GM21390 (cell line): Measurements from ENCODE around the gene MYD88.
"Not testable (repeated sequence)": the region's sequence is repeated elsewhere in the genome, so short reads cannot be mapped to it uniquely, and the experiment has no call there.

Experiments
- ATAC-seq: cut with Tn5 transposase; IDR thresholded peaks from one replicate; pipeline ENCODE4 v1.9.1; 2021; ENCODE audit not compliant: unreplicated experiment

Gene MYD88

GRCh38 chr3:38124324-38125122 lies 13.9 kb upstream of the MYD88 start:
- ATAC-seq = no peak

- no peak for ATAC-seq
Measured at GRCh38 chr3:38125305-38126120, 12.9 kb upstream of the MYD88 start.

GRCh38 chr3:38126121-38126892 lies 12.2 kb upstream of the MYD88 start:
- ATAC-seq = no peak

GRCh38 chr3:38127611-38128302 lies 10.7 kb upstream of the MYD88 start:
- ATAC-seq = no peak

- ATAC-seq = no peak
Measured at GRCh38 chr3:38128303-38128655, 10.2 kb upstream of the MYD88 start.

DNA sequence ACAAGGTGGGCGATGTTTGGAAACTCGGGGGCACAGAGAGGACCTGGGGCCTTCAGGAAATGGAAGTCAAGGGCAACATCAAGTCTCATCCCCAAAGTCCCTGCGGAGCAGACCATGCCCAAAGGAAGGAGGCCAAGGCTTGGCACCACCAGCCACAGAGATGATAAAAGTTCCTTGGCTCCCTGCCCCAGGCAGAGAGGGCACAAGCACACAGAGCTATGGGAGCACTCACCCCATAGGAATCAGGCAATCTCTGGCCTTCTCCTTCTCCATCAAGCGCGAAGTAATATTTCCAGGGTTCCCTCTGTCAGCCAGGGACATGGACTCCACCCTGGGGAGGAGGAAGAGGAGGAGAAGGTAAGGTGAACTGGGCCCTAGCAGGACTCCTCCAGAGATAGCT lies 9.4 kb upstream of the MYD88 start:
- ATAC-seq = no peak

GRCh38 chr3:38130631-38131065 lies 7.8 kb upstream of the MYD88 start:
- ATAC-seq = no peak

GRCh38 chr3:38131621-38132369 lies 6.7 kb upstream of the MYD88 start:
- ATAC-seq = no peak

DNA sequence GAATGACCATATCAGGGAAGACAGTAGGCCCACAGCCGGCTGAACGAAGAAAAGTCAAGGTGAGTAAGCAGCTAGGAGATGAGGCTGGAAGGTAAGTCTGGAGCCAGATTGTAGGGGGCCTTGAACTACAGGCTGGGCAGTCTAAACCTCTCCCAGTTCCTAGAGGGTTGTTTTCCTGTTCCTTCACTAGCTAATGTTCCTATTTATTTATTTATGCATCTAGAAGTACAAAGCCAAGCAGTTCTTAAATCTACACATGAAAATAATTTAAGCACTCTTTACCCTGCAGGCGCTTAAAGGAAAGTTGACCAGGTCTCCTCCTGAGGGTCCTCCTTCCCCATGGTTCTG lies 5.3 kb upstream of the MYD88 start:
- no peak for ATAC-seq

DNA sequence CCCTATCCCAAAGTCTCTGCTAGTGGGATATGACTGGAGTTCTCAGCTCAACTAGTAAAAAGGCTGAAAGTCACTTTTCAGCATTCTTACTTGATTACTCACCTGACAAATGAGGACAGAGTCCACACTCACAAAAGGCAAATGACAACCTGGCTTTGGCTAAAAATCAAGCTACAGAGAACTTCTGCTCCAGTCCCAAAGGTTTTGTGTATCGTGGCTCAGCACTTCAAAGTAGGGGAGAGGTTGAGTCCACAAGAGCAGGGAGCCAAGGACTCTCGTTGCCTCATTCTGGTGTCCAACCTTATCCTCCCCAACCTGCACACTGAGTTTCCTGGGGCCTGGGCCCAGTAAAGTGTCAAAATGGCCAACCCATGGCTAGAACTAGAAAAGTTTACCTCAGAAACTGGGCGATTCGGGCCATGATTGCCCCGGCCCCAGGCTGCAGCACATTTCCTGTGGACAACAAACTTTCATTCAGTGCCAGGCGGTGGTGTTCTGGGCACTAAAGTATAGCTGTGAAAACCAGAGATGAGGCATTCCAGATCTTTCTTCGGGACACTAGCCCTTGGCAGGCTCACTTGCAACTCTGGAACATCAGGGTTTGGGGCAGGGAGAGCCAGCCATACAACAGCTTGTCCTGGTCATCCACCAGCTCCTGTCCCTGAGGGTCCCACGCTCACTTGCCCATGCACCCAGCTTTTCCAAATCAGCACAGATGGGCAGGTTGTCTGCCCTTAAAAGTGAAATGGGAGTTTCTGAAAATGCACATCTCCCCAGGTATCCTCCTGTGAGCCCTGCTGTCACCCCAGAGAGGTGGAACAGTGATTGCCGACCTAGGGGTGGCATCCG lies 4.7 kb upstream of the MYD88 start:
- no peak for ATAC-seq

DNA sequence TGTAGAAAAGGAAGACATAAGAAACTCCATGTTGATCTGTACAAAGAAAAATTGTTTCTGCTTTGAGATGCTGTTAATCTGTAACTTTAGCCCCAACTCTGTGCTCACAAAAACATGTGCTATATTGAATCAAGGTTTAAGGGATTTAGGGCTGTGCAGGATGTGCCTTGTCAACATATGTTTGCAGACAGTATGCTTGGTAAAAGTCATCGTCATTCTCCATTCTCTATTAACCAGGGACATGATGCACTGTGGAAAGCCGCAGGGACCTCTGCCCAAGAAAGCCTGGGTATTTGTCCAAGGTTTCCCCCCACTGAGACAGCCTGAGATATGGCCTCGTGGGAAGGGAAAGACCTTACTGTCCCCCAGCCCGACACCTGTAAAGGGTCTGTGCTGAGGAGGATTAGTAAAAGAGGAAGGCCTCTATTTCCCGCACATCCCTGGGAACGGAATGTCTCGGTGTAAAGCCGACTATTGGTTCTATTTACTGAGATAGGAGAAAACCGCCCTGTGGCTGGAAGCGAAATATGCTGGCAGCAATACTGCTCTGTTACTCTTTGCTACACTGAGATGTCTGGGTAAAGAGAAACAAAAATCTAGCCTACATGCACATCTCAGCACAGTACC lies 3.8 kb upstream of the MYD88 start:
- not testable (repeated sequence) for ATAC-seq

DNA sequence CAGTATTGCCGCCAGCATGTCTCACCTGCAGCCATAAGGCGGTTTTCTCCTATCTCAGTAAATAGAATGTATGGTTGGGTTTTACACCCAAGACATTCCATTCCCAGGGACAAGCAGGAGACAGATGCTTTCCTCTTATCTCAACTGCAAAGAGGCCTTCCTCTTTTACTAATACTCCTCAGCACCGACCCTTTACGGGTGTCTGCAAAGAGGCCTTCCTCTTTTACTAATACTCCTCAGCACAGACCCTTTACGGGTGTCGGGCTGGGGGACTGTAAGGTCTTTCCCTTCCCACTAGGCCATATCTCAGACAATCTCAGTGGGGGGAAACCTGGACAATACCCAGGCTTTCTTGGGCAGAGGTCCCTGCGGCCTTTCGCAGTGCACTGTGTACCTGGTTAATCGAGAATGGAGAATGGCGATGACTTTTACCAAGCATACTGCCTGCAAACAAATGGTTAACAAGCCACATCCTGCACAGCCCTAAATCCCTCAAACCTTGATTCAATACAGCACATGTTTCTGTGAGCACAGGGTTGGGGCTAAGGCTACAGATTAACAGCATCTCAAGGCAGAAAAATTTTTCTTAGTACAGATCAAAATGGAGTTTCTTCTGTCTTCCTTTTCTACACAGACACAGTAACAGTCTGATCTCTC lies 2.7 kb upstream of the MYD88 start:
- ATAC-seq = not testable (repeated sequence)

- no peak for ATAC-seq
Measured at GRCh38 chr3:38136393-38136776, 2.1 kb upstream of the MYD88 start.

DNA sequence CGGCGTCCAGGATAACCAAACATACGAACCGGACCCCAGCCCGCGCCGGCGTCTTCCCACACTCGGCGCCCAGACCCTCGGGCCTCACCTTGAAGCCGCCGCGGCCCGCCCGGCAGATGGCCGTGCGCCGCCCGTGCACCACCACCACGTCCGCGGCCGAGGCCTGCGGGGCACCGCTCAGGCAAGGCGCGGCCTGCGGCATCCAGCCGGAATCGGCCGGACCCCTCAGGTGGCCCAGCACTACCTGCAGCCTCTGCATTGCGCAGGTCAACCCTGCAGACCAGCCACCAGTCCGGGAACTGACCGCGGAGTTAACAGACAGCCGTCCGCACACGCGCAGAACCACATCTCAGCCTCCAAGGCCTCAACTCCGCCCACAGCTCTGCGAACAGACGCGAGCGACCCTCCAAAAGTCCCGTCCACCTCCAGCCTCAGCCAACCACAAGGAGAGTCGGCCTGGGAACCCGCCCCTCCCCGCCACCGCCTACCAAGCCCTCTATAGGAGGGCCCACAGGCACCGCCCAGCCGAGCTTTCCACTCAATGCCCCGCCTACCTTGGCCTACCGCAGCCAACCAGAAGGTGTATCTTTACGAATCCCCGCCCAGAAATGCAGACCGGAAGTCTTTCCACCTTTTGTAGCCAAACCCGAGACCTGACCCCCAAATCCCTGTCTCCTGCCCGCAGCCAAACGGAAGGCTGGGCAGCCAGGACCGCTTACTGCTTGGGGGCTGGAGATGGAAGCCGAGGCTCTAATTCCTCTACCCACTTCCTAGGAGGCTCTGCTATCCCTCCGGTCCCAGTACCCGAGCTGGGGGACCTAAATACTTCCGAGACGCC lies 1.5 kb upstream of the MYD88 start, which contains the start of gene ACAA1:
Gene ACAA1 (minus strand): TSS at position 351 of the 838 bp plus-strand sequence. CDS start 92 bp downstream, at position 259.
- peak; percentile 86 for ATAC-seq

GRCh38 chr3:38137615-38138348 lies 679 bp upstream of the MYD88 start:
- no peak for ATAC-seq

- no peak for ATAC-seq
Measured at GRCh38 chr3:38139191-38139590, 730 bp downstream of the MYD88 start.

GRCh38 chr3:38139652-38140051 lies 1.2 kb downstream of the MYD88 start:
- ATAC-seq = no peak
